GM18867 (cell line): ENCODE results near the gene EIF5AL1.
A peak's percentile ranks its signal among the peaks of the same experiment; 100 is the strongest.
"Not testable (repeated sequence)": the region's sequence is repeated elsewhere in the genome, so short reads cannot be mapped to it uniquely, and the experiment has no call there.

ENCODE experiments used
- ATAC-seq: cut with Tn5 transposase; IDR thresholded peaks from one replicate; pipeline ENCODE4 v1.9.1; 2021; ENCODE audit warnings: mild to moderate bottlenecking, moderate library complexity; ENCODE audit not compliant: unreplicated experiment

The EIF5AL1 gene

GRCh38 chr10:79487296-79488194 lies 24.8 kb upstream of the EIF5AL1 start:
- ATAC-seq = peak; percentile 89

DNA sequence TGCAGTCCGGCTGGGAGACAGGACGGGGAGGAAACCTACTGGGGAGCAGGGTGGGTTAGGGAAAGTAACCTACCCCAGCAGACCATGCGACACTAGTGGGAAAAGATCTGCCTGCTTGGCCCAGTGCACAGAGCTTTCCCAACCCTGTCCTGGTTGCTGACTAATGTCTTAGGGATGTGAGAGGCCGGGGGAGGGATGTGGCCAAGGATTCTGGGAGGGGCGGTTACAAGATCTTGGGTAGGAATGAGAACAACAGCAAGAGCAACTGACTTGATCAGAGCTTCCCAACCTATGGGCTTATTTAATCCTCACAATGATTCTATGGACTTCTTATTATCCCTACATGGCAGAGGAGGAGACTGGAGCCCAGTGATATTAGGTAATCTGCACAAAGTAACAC lies 24.0 kb upstream of the EIF5AL1 start:
- ATAC-seq = no peak

DNA sequence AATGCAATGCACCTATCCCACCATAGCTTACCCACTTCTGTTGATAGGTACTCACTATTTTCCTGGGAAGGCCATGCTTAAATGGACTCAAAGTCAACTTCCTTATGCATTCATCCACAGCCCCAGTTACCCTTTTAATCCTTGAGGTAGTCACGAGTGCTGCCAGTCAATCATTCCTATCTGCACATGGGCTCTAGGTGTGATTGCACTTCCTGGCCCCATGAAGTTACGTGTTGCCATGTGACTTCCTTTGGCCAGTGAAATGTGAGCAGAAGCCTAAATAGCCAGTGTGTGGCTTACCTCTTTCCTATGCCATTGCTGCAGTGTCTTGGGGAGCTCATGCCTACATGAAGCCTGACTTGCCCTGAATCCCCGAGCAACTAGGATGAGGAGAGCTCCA lies 23.5 kb upstream of the EIF5AL1 start:
- ATAC-seq = no peak

DNA sequence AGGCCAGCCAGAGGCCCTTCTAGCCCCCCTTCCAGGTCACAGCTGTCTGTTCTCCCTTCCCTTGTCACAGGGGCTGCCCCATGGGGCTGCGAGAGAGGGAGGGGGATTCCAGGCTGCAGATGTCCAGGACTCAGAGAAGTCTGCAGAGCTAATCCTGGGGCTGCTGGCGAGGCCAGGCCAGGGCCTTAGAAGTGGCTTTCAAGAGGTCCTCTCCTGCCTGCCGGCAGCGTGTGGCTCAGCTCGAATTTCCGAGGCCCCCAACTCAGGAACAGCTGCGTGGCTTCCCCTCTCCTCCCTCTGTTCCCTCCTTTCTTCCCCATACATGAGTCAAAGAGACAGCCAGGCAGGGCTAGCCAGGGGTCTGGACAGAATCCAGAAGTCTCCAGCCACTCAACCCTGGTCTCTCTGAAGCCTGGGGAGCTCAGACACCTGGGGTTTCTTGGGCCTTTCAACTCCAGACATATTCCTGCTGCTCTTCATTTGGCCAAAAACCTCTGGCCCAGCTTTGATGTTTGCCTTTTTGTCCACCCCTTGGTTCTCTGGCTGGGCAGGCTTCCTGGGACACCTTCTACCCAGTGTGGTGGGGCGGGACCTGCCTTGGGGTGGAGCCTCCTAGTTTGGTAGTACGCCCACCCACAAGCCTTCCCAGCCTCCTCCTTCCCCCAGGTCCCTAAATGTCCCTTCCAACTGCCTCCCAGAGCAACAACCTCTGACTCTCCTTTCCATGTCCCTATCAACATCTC lies 21.8 kb upstream of the EIF5AL1 start:
- ATAC-seq = no peak

DNA sequence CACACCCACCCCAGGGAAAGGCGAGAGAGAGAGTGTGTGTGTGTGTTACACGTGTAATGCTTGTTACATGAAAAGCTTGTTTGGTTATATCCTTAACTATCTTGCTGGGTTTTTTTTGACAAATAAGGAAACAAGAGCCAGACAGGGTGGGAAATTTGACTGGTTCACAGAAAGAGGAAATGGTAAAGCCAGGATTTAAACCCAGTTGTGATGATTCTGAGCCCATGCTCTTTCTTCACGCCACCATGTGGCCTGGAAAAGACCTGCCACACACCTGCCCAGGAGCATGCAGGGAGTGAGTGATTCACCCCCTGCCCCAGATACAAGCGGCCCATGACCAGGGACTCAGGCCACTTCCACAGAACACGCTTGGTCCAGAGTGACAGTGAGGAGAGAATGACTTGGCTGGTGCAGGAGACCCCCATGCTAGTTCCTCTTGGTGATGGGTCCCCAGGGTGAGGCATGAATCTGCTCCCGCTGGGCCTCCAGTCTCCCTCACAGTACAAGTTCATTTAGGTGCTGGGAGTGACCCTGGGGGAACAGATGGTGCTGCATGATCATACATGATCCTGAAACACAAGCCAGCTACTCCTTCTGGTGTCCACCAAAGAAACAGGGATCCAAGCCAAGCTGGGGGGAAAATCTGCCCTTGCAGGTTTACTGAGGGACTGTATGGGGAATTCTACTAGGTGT lies 21.0 kb upstream of the EIF5AL1 start:
- no peak for ATAC-seq

- no peak for ATAC-seq
These were observed 20.1 kb upstream of the EIF5AL1 start for GRCh38 chr10:79492256-79492655.

- ATAC-seq = no peak
These were observed 19.5 kb upstream of the EIF5AL1 start for GRCh38 chr10:79492839-79493238.

DNA sequence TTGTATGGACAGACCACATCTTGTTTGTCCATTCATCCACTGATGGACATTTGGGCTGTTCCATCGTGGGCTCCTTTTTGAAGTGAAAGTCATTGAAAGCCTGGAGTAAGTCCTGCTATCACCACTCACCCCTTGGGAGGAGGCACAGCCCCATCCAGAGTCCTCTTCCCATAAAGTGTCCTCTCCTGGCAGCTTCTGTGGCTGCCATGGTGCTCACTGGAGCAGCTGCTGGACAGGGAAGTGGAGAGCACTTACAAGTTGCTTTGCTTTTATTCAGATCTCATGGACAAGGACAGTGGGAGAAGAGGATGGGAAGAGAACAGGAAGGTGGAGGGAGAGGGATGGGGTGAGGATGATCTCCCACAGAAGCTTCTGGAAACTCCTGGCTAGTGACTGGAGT lies 18.5 kb upstream of the EIF5AL1 start:
- ATAC-seq = no peak

DNA sequence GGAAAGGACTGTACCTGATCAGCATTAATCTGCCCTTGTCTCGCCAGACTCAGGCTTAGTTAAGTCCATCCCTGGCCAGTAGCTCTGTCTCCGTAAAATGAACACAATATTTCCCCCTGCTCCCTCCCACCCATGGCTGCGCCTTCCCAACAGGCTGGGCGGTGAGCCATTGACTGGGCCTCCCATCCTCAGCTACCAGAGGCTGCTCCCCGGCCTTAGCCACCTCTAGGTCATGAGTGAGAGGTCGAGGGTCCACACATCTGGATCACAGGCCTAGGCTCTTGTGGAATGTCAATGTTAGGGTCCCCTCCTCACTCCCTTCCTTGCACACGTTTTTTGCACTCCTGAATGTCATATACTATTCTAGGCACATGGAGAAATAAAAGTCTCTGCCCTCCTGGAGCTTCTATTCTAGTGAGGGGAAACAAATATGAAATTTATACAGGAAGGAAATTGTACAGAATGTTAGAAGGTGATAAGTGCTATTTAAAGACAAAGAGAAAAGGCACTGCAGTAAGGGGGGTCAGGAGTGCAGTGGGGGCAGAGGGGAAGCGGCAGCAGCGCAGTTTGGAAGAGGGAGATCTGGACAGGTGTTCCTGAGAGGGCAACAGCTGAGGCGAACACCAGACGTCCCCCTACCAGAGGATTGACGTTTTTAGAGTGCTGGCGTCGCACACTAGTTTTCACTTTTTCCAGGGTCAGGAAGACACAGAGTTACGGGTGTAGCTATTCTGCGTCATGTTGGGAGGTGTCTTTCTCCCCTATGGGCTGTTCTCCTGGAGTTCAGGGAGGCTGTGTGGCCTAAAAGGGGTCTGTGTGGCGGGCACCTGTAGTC lies 17.2 kb upstream of the EIF5AL1 start:
- ATAC-seq = no peak

GRCh38 chr10:79495791-79496190 lies 16.5 kb upstream of the EIF5AL1 start:
- ATAC-seq = no peak

DNA sequence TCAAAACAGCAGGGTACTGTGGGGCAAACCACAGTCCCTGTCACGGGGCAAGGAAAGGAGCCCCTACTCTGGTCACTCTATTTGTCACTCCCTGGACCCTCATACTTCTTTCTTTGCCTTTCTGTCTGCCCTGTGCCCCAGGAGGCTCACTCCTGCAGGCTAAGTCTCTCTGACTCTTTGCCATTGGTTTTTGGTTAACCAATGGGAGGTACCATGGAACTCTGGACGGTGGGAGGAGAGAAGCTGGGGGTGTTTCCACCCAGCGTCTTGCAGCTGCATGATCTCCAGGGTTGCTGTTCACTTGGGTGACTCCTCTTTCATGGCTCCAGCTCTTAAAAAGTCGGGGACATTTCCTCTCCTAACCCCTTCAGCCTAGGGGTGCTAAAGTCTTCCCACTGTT lies 15.4 kb upstream of the EIF5AL1 start:
- no peak for ATAC-seq

- no peak for ATAC-seq
These were observed 14.0 kb upstream of the EIF5AL1 start for GRCh38 chr10:79498291-79498829.

DNA sequence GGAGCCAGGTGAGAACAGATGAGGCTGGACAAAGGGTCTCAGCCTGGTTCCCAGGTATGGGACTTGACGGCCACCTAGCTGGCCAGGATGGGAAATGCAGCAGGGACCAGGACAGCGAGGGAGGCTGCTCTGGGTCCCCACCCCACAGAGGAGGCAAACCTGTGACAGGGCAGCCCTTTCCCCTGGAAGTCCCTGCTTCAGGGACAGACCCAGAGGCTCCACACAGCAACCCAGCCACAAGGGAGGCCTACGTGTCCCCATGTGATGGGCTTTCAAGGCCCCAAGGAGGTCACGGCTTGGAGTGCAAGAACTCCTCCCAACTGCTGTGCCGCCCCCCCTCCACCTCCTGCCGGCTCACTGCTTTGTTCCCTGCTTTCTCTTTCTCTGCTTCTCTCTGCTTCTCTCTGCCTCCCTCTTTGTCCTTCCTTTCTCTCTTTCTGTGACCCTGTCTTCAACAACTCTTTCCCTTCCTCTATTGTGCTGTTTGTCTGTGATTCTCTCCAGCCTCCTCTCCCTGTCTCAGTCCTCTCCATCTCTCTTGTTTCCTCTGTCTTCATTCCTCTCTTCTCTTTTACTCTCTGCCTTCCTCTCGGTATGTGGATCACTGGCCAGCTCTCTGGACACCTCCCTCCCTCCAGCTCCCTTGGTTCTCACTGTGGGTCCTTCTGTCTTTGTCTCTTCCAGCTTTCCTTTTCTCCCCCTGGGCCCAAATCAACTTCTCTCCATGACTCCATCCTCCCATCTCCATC lies 9.6 kb upstream of the EIF5AL1 start:
- no peak for ATAC-seq

- ATAC-seq = not testable (repeated sequence)
These were observed 8.5 kb upstream of the EIF5AL1 start for GRCh38 chr10:79503787-79504186.

- ATAC-seq = not testable (repeated sequence)
These were observed 7.8 kb upstream of the EIF5AL1 start for GRCh38 chr10:79504483-79504882.

DNA sequence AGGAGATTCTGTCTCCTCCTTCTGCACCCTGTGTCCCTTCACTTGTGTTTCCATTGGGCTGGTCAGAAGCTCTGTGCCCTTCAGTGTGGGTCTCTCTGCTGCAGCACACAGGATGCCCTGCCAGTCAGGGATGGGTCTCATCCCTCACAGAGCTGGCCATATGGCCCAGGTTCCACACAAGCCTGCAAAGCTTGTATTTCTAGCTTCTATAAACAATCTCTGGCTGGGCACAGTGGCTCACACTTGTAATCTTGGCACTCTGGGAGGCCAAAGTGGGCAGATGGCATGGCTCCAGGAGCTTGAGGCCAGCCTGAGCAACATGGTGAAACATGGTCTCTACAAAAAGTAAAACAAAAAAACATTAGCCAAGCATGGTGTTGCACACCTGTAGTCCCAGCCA lies 7.0 kb upstream of the EIF5AL1 start:
- not testable (repeated sequence) for ATAC-seq

- peak; percentile 58 for ATAC-seq
These were observed 6.5 kb upstream of the EIF5AL1 start for GRCh38 chr10:79505829-79506228.

DNA sequence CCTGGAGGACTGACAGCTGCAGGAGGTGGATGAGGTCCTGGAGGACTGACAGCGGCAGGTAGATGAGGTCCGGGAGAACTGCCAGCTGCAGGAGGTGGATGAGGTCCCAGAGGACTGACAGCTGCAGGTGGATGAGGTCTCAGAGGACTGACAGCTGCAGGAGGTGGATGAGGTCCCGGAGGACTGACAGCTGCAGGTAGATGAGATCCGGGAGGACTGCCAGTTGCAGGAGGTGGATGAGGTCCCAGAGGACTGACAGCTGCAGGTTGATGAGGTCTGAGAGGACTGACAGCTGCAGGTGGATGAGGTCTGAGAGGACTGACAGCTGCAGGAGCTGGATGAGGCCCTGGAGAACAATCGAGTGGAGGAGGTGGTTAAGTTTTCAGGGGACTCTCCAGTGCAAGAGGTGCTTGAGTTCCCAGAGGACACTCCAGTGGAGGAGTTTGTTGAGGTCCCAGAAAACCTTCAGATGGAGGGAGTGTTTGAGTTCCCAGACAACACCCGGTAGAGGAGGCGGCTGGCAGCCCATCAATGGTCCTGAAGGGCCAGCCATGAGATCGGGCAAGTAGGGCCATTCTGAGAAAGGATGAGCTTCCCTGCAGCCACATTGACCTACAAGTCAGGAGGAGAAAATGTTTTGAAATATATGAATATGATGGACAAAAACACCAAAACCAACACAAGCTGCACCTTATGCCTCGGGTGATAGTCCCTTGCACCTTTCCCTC lies 4.7 kb upstream of the EIF5AL1 start:
- ATAC-seq = no peak

GRCh38 chr10:79508245-79508644 lies 4.1 kb upstream of the EIF5AL1 start:
- not testable (repeated sequence) for ATAC-seq
